GM21447 (cell line): ENCODE data around the gene VSTM1.

Source experiments
- ATAC-seq: cut with Tn5 transposase; IDR thresholded peaks from one replicate; pipeline ENCODE4 v1.9.1; 2021; ENCODE audit not compliant: unreplicated experiment

Gene VSTM1

DNA sequence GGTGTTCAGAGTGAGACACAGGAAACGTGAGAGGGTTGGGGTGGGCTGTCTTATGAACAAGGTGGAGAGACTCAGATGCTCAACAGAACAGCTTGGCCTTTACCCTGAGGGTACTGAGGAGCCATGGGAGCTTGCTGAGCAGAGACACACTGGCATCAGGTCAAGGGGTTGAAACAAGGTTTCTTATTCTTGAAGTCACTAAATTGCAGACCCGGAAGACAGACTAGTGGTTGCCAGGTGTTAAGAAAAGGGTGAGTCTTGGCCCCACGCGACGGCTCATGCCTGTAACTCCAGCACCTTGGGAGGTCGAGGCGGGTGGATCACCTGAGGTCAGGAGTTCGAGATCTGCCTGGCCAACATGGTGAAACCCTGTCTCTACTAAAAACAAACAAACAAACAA, 49.8 kb downstream of the VSTM1 start:
- no peak for ATAC-seq

DNA sequence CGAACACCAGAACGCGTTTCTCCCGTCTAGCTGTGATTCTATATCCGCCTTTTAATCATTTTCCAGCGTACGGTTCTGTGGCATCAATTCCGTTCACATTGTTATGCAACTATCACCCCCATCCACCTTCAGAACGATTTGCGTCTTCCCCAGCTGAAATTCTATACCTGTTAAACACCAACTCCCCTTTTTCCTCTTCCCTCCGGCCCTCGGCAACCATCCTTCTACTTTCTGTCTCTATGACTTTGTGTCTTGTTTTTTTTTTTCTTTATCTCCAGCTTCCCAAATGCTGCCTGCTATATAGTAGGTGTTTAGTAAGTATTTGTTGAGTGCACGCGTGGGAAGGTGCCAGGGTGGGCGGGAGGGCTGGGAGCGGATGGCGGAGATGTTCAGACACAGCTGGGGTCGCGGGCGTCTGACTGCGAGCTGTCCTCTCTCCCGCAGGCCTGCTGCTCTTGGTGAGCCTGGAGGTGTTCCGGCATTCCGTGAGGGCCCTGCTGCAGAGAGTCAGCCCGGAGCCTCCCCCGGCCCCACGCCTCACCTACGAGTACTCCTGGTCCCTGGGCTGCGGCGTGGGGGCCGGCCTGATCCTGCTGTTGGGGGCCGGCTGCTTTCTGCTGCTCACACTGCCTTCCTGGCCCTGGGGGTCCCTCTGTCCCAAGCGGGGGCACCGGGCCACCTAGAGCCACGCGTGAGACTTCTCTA, 52.0 kb downstream of the VSTM1 start:
- no peak for ATAC-seq

DNA sequence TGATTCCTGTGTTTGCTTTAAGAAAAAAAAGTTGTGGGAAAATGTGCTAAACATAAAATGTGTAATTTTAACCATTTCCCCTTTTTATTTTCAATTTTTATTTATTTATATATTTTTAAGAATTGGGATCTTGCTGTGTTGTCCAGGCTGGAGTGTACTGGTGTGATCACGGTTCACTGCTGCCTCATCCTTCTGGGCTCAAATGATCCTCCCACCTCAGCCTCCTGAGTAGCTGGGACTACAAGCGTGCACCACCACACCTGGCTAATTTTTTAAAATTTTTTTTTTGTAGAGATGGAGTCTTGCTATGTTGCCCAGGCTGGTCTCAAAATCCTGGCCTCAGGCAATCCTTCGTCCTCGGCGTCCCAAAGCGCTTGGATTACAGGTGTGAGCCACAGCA, 53.2 kb downstream of the VSTM1 start:
- no peak for ATAC-seq

DNA sequence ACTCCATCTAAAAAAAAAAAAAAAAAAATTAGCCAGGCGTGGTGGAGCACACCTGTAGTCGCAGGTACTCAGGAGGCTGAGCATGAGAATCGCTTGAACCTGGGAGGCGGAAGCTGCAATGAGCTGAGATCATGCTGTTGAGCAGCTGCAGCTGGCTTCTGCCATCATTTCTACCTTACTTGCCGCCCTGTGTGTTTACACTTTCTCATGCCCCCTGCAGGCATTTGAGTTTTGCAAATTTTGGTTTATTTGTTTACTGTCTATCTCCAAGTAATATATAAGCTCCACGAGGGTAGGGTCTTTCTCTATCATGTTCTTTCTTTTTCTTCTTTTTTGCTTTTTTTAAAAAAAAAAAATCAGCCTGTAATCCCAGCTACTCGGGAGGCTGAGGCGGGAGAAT, 54.3 kb downstream of the VSTM1 start:
- no peak for ATAC-seq

DNA sequence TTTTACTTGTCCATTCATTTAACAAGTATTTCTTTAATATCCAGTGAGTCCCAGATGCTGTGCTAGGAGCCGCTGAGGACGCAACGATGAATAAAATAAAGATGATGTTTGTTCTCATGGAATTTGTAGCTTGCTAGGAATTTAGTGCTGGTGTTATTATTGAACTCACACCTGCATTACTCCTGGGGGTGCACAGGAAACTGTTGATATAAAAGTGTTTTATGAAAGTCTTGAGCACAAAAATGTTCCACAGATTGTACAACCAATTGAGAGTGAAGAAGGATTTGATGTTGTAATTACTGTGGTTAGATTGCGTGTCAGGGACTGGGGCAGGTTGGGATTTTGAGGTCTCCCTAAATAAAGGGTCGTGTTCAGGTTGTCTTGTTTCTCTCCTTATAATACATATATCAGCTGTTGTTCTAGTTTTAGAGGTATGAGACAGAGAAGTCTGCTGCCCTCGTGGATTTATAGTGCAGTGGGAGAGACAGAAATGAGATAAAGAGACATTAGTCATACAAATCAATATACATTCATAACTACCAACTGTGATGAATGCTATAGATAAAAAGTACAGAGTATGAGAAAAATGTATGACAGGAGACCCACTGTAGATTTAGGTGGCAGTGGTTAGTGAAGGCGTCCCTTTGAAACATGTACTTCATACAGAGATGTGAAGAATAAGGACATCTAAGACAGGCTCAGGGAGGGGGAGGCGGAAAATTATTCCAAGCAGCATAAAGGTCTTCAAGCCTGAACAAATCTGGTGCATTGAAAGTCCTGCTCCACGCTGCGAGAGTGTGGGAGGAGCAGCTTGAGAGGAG, 61.0 kb downstream of the VSTM1 start:
- no peak for ATAC-seq

DNA sequence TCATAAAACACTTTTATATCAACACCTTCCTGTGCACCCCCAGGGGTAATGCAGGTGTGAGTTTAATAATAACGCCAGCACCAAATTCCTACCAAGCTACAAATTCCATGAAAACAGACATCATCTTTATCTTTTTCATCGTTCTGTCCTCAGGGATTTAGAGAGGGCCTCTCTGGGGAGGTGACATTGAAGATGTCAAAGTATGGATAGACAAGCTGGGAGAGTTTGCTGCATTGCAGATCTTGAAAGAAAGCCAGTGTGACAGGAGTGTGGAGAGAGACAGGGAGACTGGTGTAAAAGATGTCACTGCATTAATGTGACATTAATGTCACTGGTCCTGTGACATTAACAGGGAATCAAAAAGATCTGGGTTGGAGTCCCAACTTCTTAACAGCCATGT, 62.2 kb downstream of the VSTM1 start:
- no peak for ATAC-seq

DNA sequence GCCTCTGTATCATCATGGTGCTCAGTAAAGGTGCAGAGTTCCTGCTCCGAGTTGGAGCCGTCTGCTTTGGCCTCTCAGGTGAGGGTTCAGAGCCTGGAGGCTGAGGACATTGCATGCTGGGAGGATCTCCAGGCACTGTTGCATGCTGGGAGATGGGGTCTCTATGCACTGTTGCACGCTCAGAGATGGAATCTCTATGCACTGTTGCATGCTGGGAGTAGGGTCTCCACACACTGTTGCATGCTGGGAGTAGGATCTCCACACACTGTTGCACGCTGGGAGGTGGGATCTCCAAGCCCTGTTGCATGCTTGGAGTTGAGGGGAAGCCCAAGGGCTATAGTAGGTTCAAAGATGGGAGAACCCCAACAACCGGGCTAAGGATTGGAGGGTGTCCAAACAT, 64.0 kb downstream of the VSTM1 start:
- no peak for ATAC-seq

DNA sequence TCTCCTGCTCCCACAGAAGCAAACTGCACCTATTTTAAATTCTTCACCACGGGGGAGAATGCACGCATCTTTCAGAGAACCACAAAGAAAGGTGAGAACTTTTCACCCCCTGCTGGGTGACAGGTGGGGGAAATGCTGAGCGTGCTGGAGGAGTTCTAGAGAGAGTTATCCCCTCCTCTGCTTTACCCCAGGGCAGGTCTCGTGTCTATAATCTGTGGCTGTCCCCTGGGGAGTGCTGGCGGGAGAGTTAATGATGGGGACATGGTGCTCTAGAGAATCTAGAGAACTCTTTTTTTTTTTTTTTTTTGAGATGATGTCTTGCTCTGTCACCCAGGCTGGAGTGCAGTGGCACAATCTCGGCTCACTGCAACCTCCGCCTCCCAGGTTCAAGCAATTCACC, 65.5 kb downstream of the VSTM1 start:
- ATAC-seq: no peak

DNA sequence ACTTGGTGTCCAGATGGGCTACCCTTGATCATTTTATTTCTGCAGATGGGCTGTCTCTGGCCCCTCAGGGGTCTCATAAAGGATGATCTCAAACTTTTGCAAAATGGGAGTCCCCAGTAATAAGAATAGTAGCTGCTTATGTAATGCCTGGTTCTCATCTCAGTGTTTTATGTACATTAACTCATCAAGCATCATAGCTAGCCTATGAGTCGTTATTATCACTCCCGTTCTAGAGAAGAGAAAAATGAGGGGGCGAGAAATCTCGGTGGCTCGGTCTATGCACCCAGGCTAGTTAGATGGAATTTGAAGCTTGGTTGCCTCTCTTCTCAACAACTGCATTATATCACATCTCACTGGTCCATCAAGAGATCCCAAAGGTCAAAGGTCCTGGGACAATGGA, 68.9 kb downstream of the VSTM1 start:
- no peak for ATAC-seq

DNA sequence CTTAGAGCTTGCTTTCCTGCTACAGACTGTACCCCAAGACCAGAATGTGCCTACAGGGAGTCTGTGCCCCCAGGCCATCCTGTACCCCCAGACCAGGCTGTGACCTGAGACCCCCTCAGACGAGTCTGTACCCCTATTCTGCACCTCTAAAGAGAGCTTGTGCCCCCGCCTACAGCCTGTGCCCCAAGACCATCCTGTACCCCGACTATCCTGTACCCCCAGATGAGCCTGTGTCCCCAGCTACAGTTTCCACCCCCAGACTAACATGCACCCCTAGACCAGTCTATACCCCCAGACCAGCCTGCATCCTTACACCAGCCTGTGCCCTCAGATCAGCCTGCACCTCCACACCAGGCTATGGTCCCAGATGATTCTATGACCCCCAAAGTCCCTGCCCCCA, 70.2 kb downstream of the VSTM1 start:
- ATAC-seq: no peak

DNA sequence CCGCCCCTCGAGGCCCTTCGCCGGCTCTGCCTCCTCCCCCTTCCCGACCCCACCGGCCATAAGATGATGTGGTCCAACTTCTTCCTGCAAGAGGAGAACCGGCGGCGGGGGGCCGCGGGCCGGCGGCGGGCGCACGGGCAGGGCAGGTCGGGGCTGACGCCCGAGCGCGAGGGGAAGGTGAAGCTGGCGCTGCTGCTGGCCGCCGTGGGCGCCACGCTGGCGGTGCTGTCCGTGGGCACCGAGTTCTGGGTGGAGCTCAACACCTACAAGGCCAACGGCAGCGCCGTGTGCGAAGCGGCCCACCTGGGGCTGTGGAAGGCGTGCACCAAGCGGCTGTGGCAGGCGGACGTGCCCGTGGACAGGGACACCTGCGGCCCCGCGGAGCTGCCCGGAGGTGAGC, 70.9 kb downstream of the VSTM1 start:
- ATAC-seq: no peak

DNA sequence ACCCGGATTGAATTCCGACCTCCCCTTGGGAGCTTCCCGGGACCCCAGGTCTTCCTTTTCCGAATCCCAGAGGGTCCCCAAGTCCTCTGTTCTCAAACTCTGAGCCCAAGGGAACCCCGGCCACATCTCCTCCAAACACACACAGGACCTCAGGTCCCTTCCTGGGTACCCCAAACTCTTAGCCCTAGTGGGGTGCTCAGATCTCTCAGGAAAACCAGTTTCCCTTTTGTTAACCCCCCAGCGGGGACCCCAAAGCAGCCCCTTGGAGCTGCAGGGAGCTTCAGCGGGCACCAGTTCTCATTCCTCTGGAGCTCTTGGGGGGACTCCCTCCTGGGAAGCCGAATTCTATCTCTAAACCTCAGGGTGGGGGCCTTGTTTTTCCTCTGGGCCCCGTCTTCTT, 71.5 kb downstream of the VSTM1 start:
- ATAC-seq: no peak

DNA sequence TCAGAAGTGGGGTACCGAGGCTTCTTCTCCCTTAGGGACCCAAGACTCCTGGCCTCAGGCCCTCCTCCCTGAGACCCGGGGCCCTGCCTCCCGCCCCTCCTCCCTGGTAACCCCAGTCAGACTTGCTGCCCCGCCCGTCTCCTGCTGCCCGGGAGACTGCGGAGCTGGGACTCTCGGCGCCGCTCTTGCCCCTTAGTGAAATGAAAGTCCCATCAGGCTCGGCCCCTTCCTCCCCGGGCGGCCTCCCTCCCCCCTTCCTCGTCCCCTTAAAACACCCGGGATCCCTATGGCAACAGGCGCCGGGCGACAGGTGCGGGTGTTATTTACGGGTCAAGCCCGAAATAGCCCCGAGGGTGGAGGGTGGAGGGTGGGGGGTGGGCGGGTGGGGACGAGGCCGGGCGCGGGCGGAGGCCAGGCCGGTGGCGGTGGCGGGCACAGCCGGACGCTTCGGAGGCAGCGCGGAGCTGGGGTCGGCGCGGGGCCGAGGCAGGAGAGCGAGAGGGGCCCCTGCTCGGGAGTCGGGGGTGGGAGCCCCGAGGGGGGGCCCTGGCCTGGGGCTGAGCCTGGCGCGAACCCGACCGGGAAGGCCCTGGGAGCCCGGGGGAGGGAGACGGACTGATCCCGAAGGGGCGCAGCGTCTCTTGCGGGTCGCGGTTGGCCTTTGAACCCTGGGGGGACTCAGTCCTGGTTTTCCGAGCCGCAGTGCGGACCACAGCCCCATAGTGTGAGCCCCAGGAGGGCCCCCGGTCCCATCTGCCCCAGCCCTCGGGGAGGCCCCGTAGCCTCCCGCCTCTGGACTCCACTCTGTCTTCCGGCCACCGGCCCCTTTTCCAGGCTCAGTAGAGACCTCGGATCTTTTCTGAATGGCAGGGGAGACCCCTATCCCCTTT, 72.2 kb downstream of the VSTM1 start, which contains the start of gene CACNG6:
Gene CACNG6 (plus strand): TSS at position 414 of the 890 bp plus-strand sequence. CDS start 1,241 bp downstream, outside the sequence.
- no peak for ATAC-seq
